DND-41 (cell line): Measurements from ENCODE around the gene OTC.

ENCODE experiments used
- ATAC-seq: fragments of 200-7000 bp; cut with Tn5 transposase; 3 replicates; pipeline ENCODE4 v1.9.1; 2021; ENCODE audit warnings: low read depth; ENCODE audit not compliant: insufficient read depth
- DNase-seq: peaks from one replicate; pipeline ENCODE4 v3.0.0-alpha.2; 2020
- H2AFZ ChIP-seq: 2 replicates; pipeline ENCODE4 v1.6.0; 2012; ENCODE audit warnings: low read depth, low read length
- H3K27ac ChIP-seq: 2 replicates; pipeline ENCODE4 v1.5.1; 2012; ENCODE audit warnings: low read length, inconsistent platforms
- H3K27me3 ChIP-seq: fragments of 200-600 bp; sonication (generic); 2 replicates; pipeline ENCODE4 v1.6.0; 2012; ENCODE audit warnings: low read length, mild to moderate bottlenecking, inconsistent platforms; ENCODE audit not compliant: insufficient read depth, poor library complexity
- H3K36me3 ChIP-seq: 2 replicates; pipeline ENCODE4 v1.5.1; 2012; ENCODE audit warnings: low read length, inconsistent platforms; ENCODE audit not compliant: insufficient read depth
- H3K4me1 ChIP-seq: 2 replicates; pipeline ENCODE4 v1.5.1; 2012; ENCODE audit warnings: mild to moderate bottlenecking, low read length; ENCODE audit not compliant: insufficient read depth
- H3K4me2 ChIP-seq: 2 replicates; pipeline ENCODE4 v1.6.0; 2012; ENCODE audit warnings: mild to moderate bottlenecking, moderate library complexity, low read length, inconsistent platforms; ENCODE audit not compliant: insufficient read depth
- H3K4me3 ChIP-seq, 2 experiments: fragments of 200-600 bp in 1 of 2; shearing (Covaris generic) in 1 of 2; 2 replicates each; pipeline ENCODE4 v1.5.1; 2012 to 2016; ENCODE audit warnings: inconsistent platforms in 2 of 2, low read length in 2 of 2, mild to moderate bottlenecking in 2 of 2, low read depth in 1 of 2, moderate library complexity in 1 of 2
- H3K79me2 ChIP-seq: 2 replicates; pipeline ENCODE4 v1.6.0; 2012; ENCODE audit warnings: low read length, inconsistent platforms; ENCODE audit not compliant: insufficient read depth
- H3K9ac ChIP-seq: 2 replicates; pipeline ENCODE4 v1.6.0; 2012; ENCODE audit warnings: low read depth, mild to moderate bottlenecking, inconsistent platforms, low read length, moderate library complexity
- H3K9me3 ChIP-seq: 2 replicates; pipeline ENCODE4 v1.5.1; 2012; ENCODE audit warnings: low read length, moderate library complexity, mild to moderate bottlenecking, inconsistent platforms; ENCODE audit not compliant: insufficient read depth, severe bottlenecking
- H4K20me1 ChIP-seq: 2 replicates; pipeline ENCODE4 v1.6.0; 2012; ENCODE audit warnings: low read length; ENCODE audit not compliant: insufficient read depth
- CTCF ChIP-seq: IDR thresholded peaks from 2 replicates; pipeline ENCODE4 v1.5.1; 2012; ENCODE audit warnings: borderline replicate concordance, low read length, moderate library complexity, mild to moderate bottlenecking; ENCODE audit not compliant: poor library complexity, severe bottlenecking; ENCODE audit errors: extremely low read depth
- EZH2 ChIP-seq: IDR thresholded peaks from 3 replicates; pipeline ENCODE4 v1.6.1; 2012; ENCODE audit warnings: borderline replicate concordance, low read depth, mild to moderate bottlenecking, moderate library complexity, low read length, inconsistent platforms; ENCODE audit not compliant: severe bottlenecking

OTC gene

GRCh38 chrX:38365954-38366353, 13.6 kb downstream of the OTC start:
- H3K4me3 ChIP-seq, result no peak overlapping the region
- no peak for TF ChIP-seq EZH2
- TF ChIP-seq CTCF, result no peak
- H3K9me3 ChIP-seq, result no peaks in the 10 kb centered on the region
- no peaks in the 10 kb centered on the region for H4K20me1 ChIP-seq
- H3K4me1 ChIP-seq, result no peaks in the 10 kb centered on the region
- ATAC-seq (no peak), DNase-seq (no peak)
- no peak overlapping the region for H3K4me2 ChIP-seq
- no peak overlapping the region for H2AFZ ChIP-seq
- H3K27me3 ChIP-seq, result no peaks in the 10 kb centered on the region
- H3K9ac ChIP-seq, result no peak overlapping the region
- H3K27ac ChIP-seq, result no peak overlapping the region
- H3K36me3 ChIP-seq, result no peaks in the 10 kb centered on the region
- no peaks in the 10 kb centered on the region for H3K79me2 ChIP-seq

DNA sequence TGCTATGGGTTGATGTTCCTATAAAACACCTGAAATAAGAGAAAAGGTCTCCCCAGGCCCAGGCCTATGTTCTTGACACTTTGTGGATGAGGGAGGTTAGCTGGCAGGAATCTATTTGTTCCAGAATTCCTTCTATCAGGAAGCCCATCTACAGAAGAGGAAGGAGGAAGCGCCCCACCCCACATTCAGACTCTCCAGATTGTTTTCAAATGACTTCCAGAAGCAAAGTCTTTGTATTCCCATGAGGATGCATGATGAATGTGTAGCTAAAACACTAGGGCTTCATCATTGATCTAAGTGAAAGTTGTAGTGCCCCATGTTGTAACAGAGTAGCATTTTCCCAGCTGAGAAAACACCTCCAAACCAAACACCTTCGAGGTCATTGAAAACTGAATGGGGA, 16.4 kb downstream of the OTC start:
- no peak for ATAC-seq
- no peak overlapping the region for H3K27ac ChIP-seq
- no peaks in the 10 kb centered on the region for H3K9me3 ChIP-seq
- H4K20me1 ChIP-seq, result no peaks in the 10 kb centered on the region
- no peaks in the 10 kb centered on the region for H3K36me3 ChIP-seq
- no peak overlapping the region for H2AFZ ChIP-seq
- no peak overlapping the region for H3K9ac ChIP-seq
- no peaks in the 10 kb centered on the region for H3K79me2 ChIP-seq
- DNase-seq, result no peak
- H3K4me3 ChIP-seq, result no peak overlapping the region
- H3K27me3 ChIP-seq, result no peaks in the 10 kb centered on the region
- no peaks in the 10 kb centered on the region for H3K4me1 ChIP-seq
- no peak overlapping the region for H3K4me2 ChIP-seq
- TF ChIP-seq CTCF (no peak), EZH2 (no peak)

DNA sequence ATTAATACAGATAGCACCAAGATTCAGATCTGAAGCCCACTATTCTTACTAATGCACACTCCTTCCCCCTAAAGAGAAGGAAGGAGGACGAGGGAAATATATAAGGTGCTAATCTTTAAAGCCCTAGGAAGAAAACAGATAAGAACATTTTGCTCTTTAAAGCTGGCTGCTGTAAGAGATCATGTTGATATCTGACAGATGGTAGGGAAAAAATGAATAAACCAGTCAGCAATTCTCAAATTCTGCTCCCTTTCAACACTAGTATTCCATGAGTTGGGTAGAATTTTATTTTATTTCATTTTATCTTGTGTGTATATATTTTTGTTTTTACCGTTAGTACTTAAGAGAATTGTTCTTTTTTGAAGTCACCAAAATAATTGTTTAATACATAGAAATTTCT, 19.2 kb downstream of the OTC start:
- no peak overlapping the region for H3K9ac ChIP-seq
- H3K36me3 ChIP-seq, result no peaks in the 10 kb centered on the region
- H3K27me3 ChIP-seq, result no peaks in the 10 kb centered on the region
- H3K4me1 ChIP-seq, result no peaks in the 10 kb centered on the region
- DNase-seq (no peak), ATAC-seq (no peak)
- H3K4me3 ChIP-seq, result no peak overlapping the region
- TF ChIP-seq EZH2 (no peak), CTCF (no peak)
- no peak overlapping the region for H3K27ac ChIP-seq
- no peak overlapping the region for H3K4me2 ChIP-seq
- no peaks in the 10 kb centered on the region for H3K79me2 ChIP-seq
- no peaks in the 10 kb centered on the region for H3K9me3 ChIP-seq
- H4K20me1 ChIP-seq, result no peaks in the 10 kb centered on the region
- H2AFZ ChIP-seq, result no peak overlapping the region

- H3K9ac ChIP-seq, result no peak overlapping the region
- H3K27ac ChIP-seq, result no peak overlapping the region
- no peaks in the 10 kb centered on the region for H4K20me1 ChIP-seq
- H3K4me3 ChIP-seq, result no peak overlapping the region
- H3K36me3 ChIP-seq, result no peaks in the 10 kb centered on the region
- TF ChIP-seq EZH2 (no peak), CTCF (no peak)
- H3K79me2 ChIP-seq, result no peaks in the 10 kb centered on the region
- DNase-seq (no peak), ATAC-seq (no peak)
- H3K4me2 ChIP-seq, result no peak overlapping the region
- H3K4me1 ChIP-seq, result no peaks in the 10 kb centered on the region
- H3K9me3 ChIP-seq, result no peaks in the 10 kb centered on the region
- H2AFZ ChIP-seq, result no peak overlapping the region
- no peaks in the 10 kb centered on the region for H3K27me3 ChIP-seq
These were observed 22.0 kb downstream of the OTC start for GRCh38 chrX:38374431-38374830.
